ENCODE data around the gene HSD11B2. TPM values are rescaled to one million over a fixed set of nuclear protein-coding genes. Genes with fewer than 3 reads are reported as not detected.

HSD11B2 gene
- total and polyA plus RNA-seq, 2 experiments from 2014 or later, result 0.93 to 2.3 TPM

DNA sequence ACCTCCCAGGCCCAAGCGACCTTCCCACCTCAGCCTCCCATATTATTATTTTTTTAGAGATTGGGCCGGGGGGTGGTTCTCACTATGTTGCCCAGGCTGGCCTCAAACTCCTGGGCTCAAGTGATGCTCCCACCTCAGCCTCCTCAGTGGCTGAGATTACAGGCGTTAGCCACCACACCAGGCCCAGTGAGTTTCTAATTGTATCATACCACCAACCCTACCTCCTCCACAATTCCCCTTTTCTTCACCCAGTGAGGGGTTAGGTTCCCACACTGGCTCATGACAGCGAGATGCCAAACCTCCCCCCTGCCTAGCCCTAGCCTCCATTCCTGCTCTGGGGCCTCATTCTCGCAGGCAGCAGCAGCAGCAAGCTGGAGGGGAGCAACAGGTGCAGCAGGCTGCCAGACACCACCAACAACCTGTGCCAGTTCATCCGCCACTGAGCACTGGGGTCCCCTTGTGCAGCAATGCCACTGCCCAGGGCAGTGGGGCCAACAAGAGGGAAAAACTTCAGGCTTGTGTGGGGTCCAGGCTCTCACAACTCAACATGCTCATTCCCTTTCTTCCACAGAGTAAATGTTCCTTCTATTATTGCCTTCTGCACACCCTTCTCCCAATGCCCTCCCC is 41.0 kb downstream of the HSD11B2 start:
- H3K36me3 ChIP-seq (replicated peaks; ENCODE audit: insufficient read depth, low read depth), result no peaks in the 10 kb centered on the region
- no peak overlapping the region for H3K4me2 ChIP-seq
- H3K9me2 ChIP-seq (replicated peaks; ENCODE audit: insufficient read depth), result no peaks in the 10 kb centered on the region
- H3K27me3 ChIP-seq, result no peaks in the 10 kb centered on the region
- no peak for DNase-seq (ENCODE audit: low spot score)
- H3K27ac ChIP-seq, result no peak overlapping the region
- no peak for TF ChIP-seq EZH2phosphoT487 (IDR thresholded peaks at IDR 0.05; ENCODE audit: low read depth, severe bottlenecking, unreplicated experiment)
- no peak for TF ChIP-seq EZH2 (IDR thresholded peaks at IDR 0.05; ENCODE audit: borderline replicate concordance)
- TF ChIP-seq, protein P1, sequence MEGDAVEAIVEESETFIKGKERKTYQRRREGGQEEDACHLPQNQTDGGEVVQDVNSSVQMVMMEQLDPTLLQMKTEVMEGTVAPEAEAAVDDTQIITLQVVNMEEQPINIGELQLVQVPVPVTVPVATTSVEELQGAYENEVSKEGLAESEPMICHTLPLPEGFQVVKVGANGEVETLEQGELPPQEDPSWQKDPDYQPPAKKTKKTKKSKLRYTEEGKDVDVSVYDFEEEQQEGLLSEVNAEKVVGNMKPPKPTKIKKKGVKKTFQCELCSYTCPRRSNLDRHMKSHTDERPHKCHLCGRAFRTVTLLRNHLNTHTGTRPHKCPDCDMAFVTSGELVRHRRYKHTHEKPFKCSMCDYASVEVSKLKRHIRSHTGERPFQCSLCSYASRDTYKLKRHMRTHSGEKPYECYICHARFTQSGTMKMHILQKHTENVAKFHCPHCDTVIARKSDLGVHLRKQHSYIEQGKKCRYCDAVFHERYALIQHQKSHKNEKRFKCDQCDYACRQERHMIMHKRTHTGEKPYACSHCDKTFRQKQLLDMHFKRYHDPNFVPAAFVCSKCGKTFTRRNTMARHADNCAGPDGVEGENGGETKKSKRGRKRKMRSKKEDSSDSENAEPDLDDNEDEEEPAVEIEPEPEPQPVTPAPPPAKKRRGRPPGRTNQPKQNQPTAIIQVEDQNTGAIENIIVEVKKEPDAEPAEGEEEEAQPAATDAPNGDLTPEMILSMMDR (IDR thresholded peaks at IDR 0.05; ENCODE audit: poor library complexity), result no peak
- 96% methylated on average over 6 of the region's 6 CpGs for WGBS (ENCODE audit: low lambda C conversion rate, missing lambda C conversion rate)
- H3K4me3 ChIP-seq, result no peak overlapping the region
- peaks cover 98% of the 10 kb centered on the region for H3K79me2 ChIP-seq
- H3K9me3 ChIP-seq (ENCODE audit: low read depth), result no peaks in the 10 kb centered on the region
- H2AFZ ChIP-seq, result no peak overlapping the region
- H3K4me1 ChIP-seq (ENCODE audit: insufficient read depth), result no peaks in the 10 kb centered on the region
- peaks cover 97% of the 10 kb centered on the region for H4K20me1 ChIP-seq (ENCODE audit: insufficient read depth, poor library complexity, severe bottlenecking)

GRCh38 chr16:67474551-67475455 is 43.9 kb downstream of the HSD11B2 start:
- H3K27ac ChIP-seq, result peak overlapping the region; percentile 27

GRCh38 chr16:67477960-67478554 is 47.1 kb downstream of the HSD11B2 start:
- no peaks in the 10 kb centered on the region for H3K36me3 ChIP-seq (replicated peaks; ENCODE audit: insufficient read depth, low read depth)
- no peak overlapping the region for H2AFZ ChIP-seq
- DNase-seq (ENCODE audit: low spot score), result peak; percentile 31
- no peaks in the 10 kb centered on the region for H3K9me3 ChIP-seq (ENCODE audit: low read depth)
- 86% methylated on average over 8 of the region's 8 CpGs for WGBS (ENCODE audit: low lambda C conversion rate, missing lambda C conversion rate)
- H3K79me2 ChIP-seq, result peaks cover 82% of the 10 kb centered on the region
- peak overlapping the region; percentile 35 for H3K4me2 ChIP-seq
- peaks cover 20% of the 10 kb centered on the region for H3K4me1 ChIP-seq (ENCODE audit: insufficient read depth)
- no peak overlapping the region for H3K27ac ChIP-seq
- H3K9me2 ChIP-seq (replicated peaks; ENCODE audit: insufficient read depth), result no peaks in the 10 kb centered on the region
- H4K20me1 ChIP-seq (ENCODE audit: insufficient read depth, poor library complexity, severe bottlenecking), result peaks cover 59% of the 10 kb centered on the region
- H3K4me3 ChIP-seq, result no peak overlapping the region
- no peaks in the 10 kb centered on the region for H3K27me3 ChIP-seq
- TF ChIP-seq, protein P1 (IDR thresholded peaks at IDR 0.05; ENCODE audit: poor library complexity), result no peak
- TF ChIP-seq EZH2 (IDR thresholded peaks at IDR 0.05; ENCODE audit: borderline replicate concordance), result no peak
- no peak for TF ChIP-seq EZH2phosphoT487 (IDR thresholded peaks at IDR 0.05; ENCODE audit: low read depth, severe bottlenecking, unreplicated experiment)

More at GRCh38 chr16:67474551-67475455, 43.9 kb downstream of the HSD11B2 start:
- DNase-seq (ENCODE audit: low spot score), result peak; percentile 38
- peaks cover 100% of the 10 kb centered on the region for H3K79me2 ChIP-seq
- no peak overlapping the region for H2AFZ ChIP-seq
- H3K36me3 ChIP-seq (replicated peaks; ENCODE audit: insufficient read depth, low read depth), result no peaks in the 10 kb centered on the region
- TF ChIP-seq, protein P1 (IDR thresholded peaks at IDR 0.05; ENCODE audit: poor library complexity), result no peak
- H3K9me2 ChIP-seq (replicated peaks; ENCODE audit: insufficient read depth), result no peaks in the 10 kb centered on the region
- peaks cover 11% of the 10 kb centered on the region for H3K4me1 ChIP-seq (ENCODE audit: insufficient read depth)
- H3K27me3 ChIP-seq, result no peaks in the 10 kb centered on the region
- no peak overlapping the region for H3K4me3 ChIP-seq
- H3K9me3 ChIP-seq (ENCODE audit: low read depth), result no peaks in the 10 kb centered on the region
- peaks cover 90% of the 10 kb centered on the region for H4K20me1 ChIP-seq (ENCODE audit: insufficient read depth, poor library complexity, severe bottlenecking)
- WGBS (ENCODE audit: low lambda C conversion rate, missing lambda C conversion rate), result 88% methylated on average over 11 of the region's 11 CpGs
- no peak overlapping the region for H3K4me2 ChIP-seq
